H1 (cell line): ENCODE data around the gene TRIM15. TPM values are rescaled to one million over a fixed set of nuclear protein-coding genes. Genes with fewer than 3 reads are reported as not detected.

ENCODE experiments used
- CBX8 ChIP-seq: fragments of 300-800, 300-1000 bp; sonication (generic); IDR thresholded peaks from 2 replicates; pipeline ENCODE4 v1.7.1; 2016; ENCODE audit warnings: low read depth, low read length, borderline replicate concordance
- SP4 ChIP-seq: IDR thresholded peaks from 2 replicates; pipeline ENCODE4 v1.6.1; 2012; ENCODE audit warnings: low read length, inconsistent platforms
- SRF ChIP-seq: IDR thresholded peaks from 2 replicates; pipeline ENCODE4 v1.6.1; 2011; ENCODE audit warnings: mild to moderate bottlenecking, low read depth, low read length, moderate library complexity
- polyA plus RNA-seq, 7 experiments: library from polyadenylated mRNA; depleted of rRNA in 3 of 7; stranded (reverse) in 5 of 7; unstranded in 2 of 7; fragments of >200 nt in 5 of 7; fragments of 200-250 nt in 2 of 7; gene quantifications; 1 replicate in 5 of 7; 2 replicates in 1 of 7; 4 replicates in 1 of 7; pipeline versions ENCODE4 v1.2.1 to v1.2.3, GENCODE V29; 2011 to 2013; ENCODE audit warnings: missing spikeins in 2 of 7, mixed read lengths in 2 of 7
- total RNA-seq: library from RNA; stranded (reverse); fragmentation: NEBNext Ultra II Directional; extraction: Animal tissue kit (Norgen Biotek cat#: 25700); gene quantifications from 2 replicates; pipeline ENCODE4 v1.2.1, GENCODE V29; 2021

The TRIM15 gene
- total and polyA plus RNA-seq, 2 of the 8 experiments (the other 6 are each of a cell fraction or from before 2014, with no cell fraction given), result 0.18 to 0.48 TPM

GRCh38 chr6:30216096-30216495, 52.8 kb downstream of the TRIM15 start (continued):
- TF ChIP-seq SP4 (no peak), CBX8 (no peak), SRF (no peak)
